Measurements from ENCODE around the gene HIVEP3. TPM values are rescaled to one million over a fixed set of nuclear protein-coding genes. Genes with fewer than 3 reads are reported as not detected.
A peak's percentile ranks its signal among the peaks of the same experiment; 100 is the strongest.

HIVEP3 gene
- total RNA-seq, 1 experiment from 2014 or later, result 1.4 TPM

GRCh38 chr1:41919764-41920397 is 1.2 kb upstream of the HIVEP3 start:
- Histone ChIP-seq H2BK20ac (ENCODE audit: low read depth, low read length, poor library complexity, severe bottlenecking) (no peak overlapping the region), H3K79me1 (ENCODE audit: insufficient read depth, low read depth, low read length, poor library complexity, severe bottlenecking) (no peaks in the 10 kb centered on the region), H3K9me3 (ENCODE audit: control insufficient read depth, low read depth, low read length) (no peaks in the 10 kb centered on the region), H3K23me2 (ENCODE audit: insufficient read length, low read depth, low read length, poor library complexity, severe bottlenecking) (peaks cover 12% of the 10 kb centered on the region), H4K91ac (ENCODE audit: insufficient read length, low read depth, low read length) (no peak overlapping the region), H3K4ac (ENCODE audit: low read depth, low read length) (no peak overlapping the region), H3K4me1 (ENCODE audit: insufficient read depth, low read length) (peaks cover 7% of the 10 kb centered on the region), H4K8ac (replicated peaks; ENCODE audit: insufficient read length, low read depth, low read length) (no peak overlapping the region), H3K9ac (ENCODE audit: extremely low read depth, insufficient read length, low read length) (no peak overlapping the region), H3T11ph (ENCODE audit: low read length) (no peak overlapping the region), H3K23ac (ENCODE audit: insufficient read length, low read depth, low read length) (no peak overlapping the region), H2BK15ac (ENCODE audit: low read depth, low read length) (no peak overlapping the region), H3K27me3 (ENCODE audit: insufficient read depth, low read length) (peaks cover 22% of the 10 kb centered on the region), H4K20me1 (ENCODE audit: control insufficient read depth, insufficient read depth, insufficient read length) (no peaks in the 10 kb centered on the region), H3K79me2 (ENCODE audit: insufficient read depth, low read length) (no peaks in the 10 kb centered on the region), H2AK5ac (ENCODE audit: insufficient read length, low read length) (no peak overlapping the region), H3K27ac (ENCODE audit: insufficient read length, low read depth, low read length) (no peak overlapping the region), H3K14ac (ENCODE audit: insufficient read depth, low read length) (no peak overlapping the region; the same call in 1 of the 2 replicates), H4K5ac (ENCODE audit: insufficient read length, low read depth, low read length) (no peak overlapping the region), H3K56ac (ENCODE audit: insufficient read length, low read depth, low read length) (no peak overlapping the region), H2BK12ac (ENCODE audit: insufficient read length, low read depth, low read length) (no peak overlapping the region), H2BK5ac (ENCODE audit: insufficient read length, low read length) (no peak overlapping the region), H3K4me2 (ENCODE audit: insufficient read depth, insufficient read length, low read length) (peak overlapping the region; percentile 82), H2BK120ac (ENCODE audit: low read depth, low read length, poor library complexity, severe bottlenecking) (no peak overlapping the region), H2AFZ (ENCODE audit: low read length) (no peak overlapping the region), H3K18ac (ENCODE audit: insufficient read length, low read depth, low read length) (no peak overlapping the region)
- peaks cover 59% of the 10 kb centered on the region for H3K27me3 Mint-ChIP-seq (ENCODE audit: low read depth)
- H3K36me3 Mint-ChIP-seq (ENCODE audit: insufficient read depth in 1 of 3, low read depth in 3 of 3), result 0 out of 7 replicates have a peak, but pooled peaks cover 0 to 4% (median 0%) of the 10 kb centered on the region in 3 experiments
- no peak for TF ChIP-seq CTCF (conservative IDR thresholded peaks at IDR 0.05)
- peak; percentile 81 for DNase-seq
- H3K27ac Mint-ChIP-seq, result no peak overlapping the region; a peak in 1 of 7 replicates
- peaks cover 6 to 12% of the 10 kb centered on the region in 2 experiments; a peak in 3 of 5 replicates for H3K9me3 Mint-ChIP-seq
- WGBS (ENCODE audit: extremely low coverage, insufficient read length, low lambda C conversion rate), result no CpG with 5 or more reads among the region's 18 CpGs
- H3K4me1 Mint-ChIP-seq, result peaks cover 30 to 32% of the 10 kb centered on the region in 2 experiments
- H3K4me3 Mint-ChIP-seq, result peak overlapping the region; percentile 60 to 76

Data from H9 (cell line).